Stimulated activated naive B cell treated with anti-CD40 and anti-IgM and Interleukin-4, amounts not matched to agents 10 μg/mL and 1 μg/mL and 100 μg/mL, for 72 hours (primary cell): ENCODE data around the gene TMEM100.

ENCODE experiments used
- ATAC-seq, 2 donors: fragments of 150-1000 bp; cut with Tn5 transposase; replicated peaks; 2 replicates each; pipeline ENCODE4 v1.10.0; 2021; ENCODE audit warnings: moderate library complexity in 1 of 2
- DNase-seq: peaks from one replicate; pipeline ENCODE4 v3.0.0; 2021
- H3K27ac Mint-ChIP-seq: one replicate; pipeline ENCODE4 v1.8.0; 2022; ENCODE audit warnings: mild to moderate bottlenecking, mixed read lengths
- H3K27me3 Mint-ChIP-seq, 2 donors: one replicate each; pipeline ENCODE4 v1.8.0; 2022; ENCODE audit warnings: mixed read lengths in 2 of 2
- H3K36me3 Mint-ChIP-seq, 2 donors: one replicate each; pipeline ENCODE4 v1.8.0; 2022; ENCODE audit warnings: mixed read lengths in 2 of 2, mild to moderate bottlenecking in 1 of 2
- H3K4me1 Mint-ChIP-seq, 2 donors: one replicate each; pipeline ENCODE4 v1.8.0; 2022; ENCODE audit warnings: mixed read lengths in 2 of 2, mild to moderate bottlenecking in 1 of 2
- H3K4me3 Mint-ChIP-seq, 2 donors: one replicate each; pipeline ENCODE4 v1.8.0; 2022; ENCODE audit warnings: mild to moderate bottlenecking in 2 of 2, mixed read lengths in 2 of 2, moderate library complexity in 1 of 2
- H3K9me3 Mint-ChIP-seq, 2 donors: one replicate each; pipeline ENCODE4 v1.8.0; 2022; ENCODE audit warnings: mixed read lengths in 2 of 2, mild to moderate bottlenecking in 1 of 2

TMEM100 gene

GRCh38 chr17:55751720-55752250, 29.1 kb upstream of the TMEM100 start:
- Mint-ChIP-seq H3K27me3 (peaks cover 8 to 10% of the 10 kb centered on the region in 2 donors), H3K4me3 (peak overlapping the region; percentile 74 to 90), H3K36me3 (peaks cover 1 to 4% of the 10 kb centered on the region in 2 donors), H3K9me3 (no peaks in the 10 kb centered on the region), H3K27ac (peak overlapping the region; percentile 47), H3K4me1 (peaks cover 11 to 12% of the 10 kb centered on the region in 2 donors)
- ATAC-seq (no peak), DNase-seq (no peak)

- Mint-ChIP-seq H3K4me1 (peaks cover 11 to 12% of the 10 kb centered on the region in 2 donors), H3K27me3 (peaks cover 8 to 14% of the 10 kb centered on the region in 2 donors), H3K9me3 (no peaks in the 10 kb centered on the region), H3K4me3 (peak within 1 kb of the TSS; percentile 74 to 90), H3K36me3 (peaks cover 1 to 4% of the 10 kb centered on the region in 2 donors), H3K27ac (peak within 1 kb of the TSS; percentile 47)
- DNase-seq (peak; percentile 89), ATAC-seq (peak; percentile 97 to 98)
Measured at GRCh38 chr17:55750750-55751657, 28.3 kb upstream of the TMEM100 start, which contains the start of gene PCTP. TSS of gene PCTP (plus strand) at chr17:55751051. CDS start at chr17:55751104, 53 bp downstream.

- Mint-ChIP-seq H3K27ac (no peak overlapping the region), H3K27me3 (peaks cover 14 to 19% of the 10 kb centered on the region in 2 donors), H3K4me3 (no peak overlapping the region), H3K4me1 (peaks cover 11 to 12% of the 10 kb centered on the region in 2 donors), H3K9me3 (no peaks in the 10 kb centered on the region), H3K36me3 (peaks cover 1 to 4% of the 10 kb centered on the region in 2 donors)
- DNase-seq (no peak), ATAC-seq (no peak)
Measured at GRCh38 chr17:55749985-55750384, 27.3 kb upstream of the TMEM100 start.

GRCh38 chr17:55748841-55749240, 26.2 kb upstream of the TMEM100 start:
- no peak overlapping the region for H3K27ac Mint-ChIP-seq
- ATAC-seq (no peak), DNase-seq (no peak)
- H3K27me3 Mint-ChIP-seq: peaks cover 14 to 19% of the 10 kb centered on the region in 2 donors
- H3K9me3 Mint-ChIP-seq: no peaks in the 10 kb centered on the region
- H3K4me1 Mint-ChIP-seq: peaks cover 11 to 12% of the 10 kb centered on the region in 2 donors
- no peak overlapping the region for H3K4me3 Mint-ChIP-seq
- peaks cover 1 to 2% of the 10 kb centered on the region in 2 donors for H3K36me3 Mint-ChIP-seq

- Mint-ChIP-seq H3K4me1 (peaks cover 11 to 20% of the 10 kb centered on the region in 2 donors), H3K27ac (no peak overlapping the region), H3K27me3 (peaks cover 14 to 19% of the 10 kb centered on the region in 2 donors), H3K36me3 (peaks cover 0 to 1% of the 10 kb centered on the region in 2 donors), H3K9me3 (no peaks in the 10 kb centered on the region), H3K4me3 (no peak overlapping the region)
- no peak for DNase-seq
- no peak for ATAC-seq
Measured at GRCh38 chr17:55747209-55747608, 24.5 kb upstream of the TMEM100 start.

- no peak for DNase-seq
- no peak overlapping the region for H3K27ac Mint-ChIP-seq
- H3K36me3 Mint-ChIP-seq: peaks cover 0 to 1% of the 10 kb centered on the region in 2 donors
- no peak overlapping the region for H3K4me3 Mint-ChIP-seq
- H3K4me1 Mint-ChIP-seq: peaks cover 7 to 17% of the 10 kb centered on the region in 2 donors
- H3K27me3 Mint-ChIP-seq: peaks cover 14 to 19% of the 10 kb centered on the region in 2 donors
- ATAC-seq: no peak
- no peaks in the 10 kb centered on the region for H3K9me3 Mint-ChIP-seq
Measured at GRCh38 chr17:55746466-55746865, 23.8 kb upstream of the TMEM100 start.

GRCh38 chr17:55745258-55745657, 22.6 kb upstream of the TMEM100 start:
- Mint-ChIP-seq H3K4me3 (no peak overlapping the region), H3K36me3 (peaks cover 0 to 1% of the 10 kb centered on the region in 2 donors), H3K9me3 (no peaks in the 10 kb centered on the region), H3K27ac (no peak overlapping the region), H3K4me1 (peaks cover 2 to 9% of the 10 kb centered on the region in 2 donors), H3K27me3 (peaks cover 14 to 23% of the 10 kb centered on the region in 2 donors)
- no peak for DNase-seq
- ATAC-seq: no peak

GRCh38 chr17:55743103-55743679, 20.5 kb upstream of the TMEM100 start:
- DNase-seq (no peak), ATAC-seq (peak; percentile 25 to 34)
- Mint-ChIP-seq H3K27me3 (peaks cover 11 to 21% of the 10 kb centered on the region in 2 donors), H3K4me3 (no peak overlapping the region), H3K36me3 (peaks cover 0 to 1% of the 10 kb centered on the region in 2 donors), H3K4me1 (peaks cover 4 to 12% of the 10 kb centered on the region in 2 donors), H3K27ac (no peak overlapping the region), H3K9me3 (no peaks in the 10 kb centered on the region)

- H3K4me3 Mint-ChIP-seq: no peak overlapping the region
- H3K4me1 Mint-ChIP-seq: peaks cover 8 to 17% of the 10 kb centered on the region in 2 donors
- ATAC-seq (peak; percentile 90 to 94), DNase-seq (no peak)
- no peaks in the 10 kb centered on the region for H3K36me3 Mint-ChIP-seq
- peaks cover 6 to 17% of the 10 kb centered on the region in 2 donors for H3K27me3 Mint-ChIP-seq
- H3K9me3 Mint-ChIP-seq: no peaks in the 10 kb centered on the region
- H3K27ac Mint-ChIP-seq: no peak overlapping the region
Measured at GRCh38 chr17:55742272-55743102, 19.8 kb upstream of the TMEM100 start.

GRCh38 chr17:55741356-55741700, 18.7 kb upstream of the TMEM100 start:
- Mint-ChIP-seq H3K36me3 (no peaks in the 10 kb centered on the region), H3K27me3 (peaks cover 6 to 12% of the 10 kb centered on the region in 2 donors)
- no peak for ATAC-seq

GRCh38 chr17:55740511-55741355, 18.1 kb upstream of the TMEM100 start:
- no peak overlapping the region for H3K4me3 Mint-ChIP-seq
- peaks cover 6 to 8% of the 10 kb centered on the region in 2 donors for H3K27me3 Mint-ChIP-seq
- ATAC-seq: no peak
- no peak for DNase-seq
- no peaks in the 10 kb centered on the region for H3K36me3 Mint-ChIP-seq
- H3K9me3 Mint-ChIP-seq: no peaks in the 10 kb centered on the region
- H3K27ac Mint-ChIP-seq: no peak overlapping the region
- peaks cover 8 to 17% of the 10 kb centered on the region in 2 donors for H3K4me1 Mint-ChIP-seq

More at GRCh38 chr17:55741356-55741700, 18.7 kb upstream of the TMEM100 start:
- DNase-seq: no peak
- Mint-ChIP-seq H3K9me3 (no peaks in the 10 kb centered on the region), H3K4me1 (peaks cover 8 to 17% of the 10 kb centered on the region in 2 donors), H3K4me3 (no peak overlapping the region), H3K27ac (no peak overlapping the region)

- Mint-ChIP-seq H3K27me3 (peaks cover 0 to 12% of the 10 kb centered on the region in 2 donors), H3K4me3 (no peak overlapping the region), H3K27ac (no peak overlapping the region)
Measured at GRCh38 chr17:55737976-55738501, 15.4 kb upstream of the TMEM100 start.

More at GRCh38 chr17:55737976-55738501, 15.4 kb upstream of the TMEM100 start:
- Mint-ChIP-seq H3K4me1 (peaks cover 17 to 32% of the 10 kb centered on the region in 2 donors), H3K36me3 (no peaks in the 10 kb centered on the region), H3K9me3 (no peaks in the 10 kb centered on the region)
- ATAC-seq: peak in 1 of 2 donors; percentile 56
- no peak for DNase-seq
